Measurements from ENCODE around the gene WDR41. TPM values are rescaled to one million over a fixed set of nuclear protein-coding genes. Genes with fewer than 3 reads are reported as not detected.
A peak's percentile ranks its signal among the peaks of the same experiment; 100 is the strongest.
"Not testable (repeated sequence)": the region's sequence is repeated elsewhere in the genome, so short reads cannot be mapped to it uniquely, and the experiment has no call there.

The WDR41 gene
- total RNA-seq, 4 donors from 2014 or later = 22.4 to 40.9 (median 37.4) TPM

- no peak for TF ChIP-seq POLR2A (IDR thresholded peaks at IDR 0.05)
- TF ChIP-seq CTCF (IDR thresholded peaks at IDR 0.05) = no peak
- intact Hi-C loops (cut with DNase I; ENCODE audit: low total_unique reads) = loop anchor here (10.0 kb wide), 2 partner anchors 355 to 425 kb away; no protein-coding TSS in a partner anchor
- WGBS, 2 donors = 94% methylated on average over 2 of the region's 2 CpGs
Measured at GRCh38 chr5:77499973-77500372, 7.9 kb upstream of the WDR41 start.

GRCh38 chr5:77499441-77499840 is 7.3 kb upstream of the WDR41 start:
- intact Hi-C loops (cut with DNase I; ENCODE audit: low total_unique reads) = loop anchor here (10.0 kb wide), 2 partner anchors 355 to 425 kb away; no protein-coding TSS in a partner anchor
- DNase-seq (ENCODE audit: low spot score in 2 of 2) = no peak
- TF ChIP-seq CTCF (IDR thresholded peaks at IDR 0.05) = no peak
- no peak for TF ChIP-seq POLR2A (IDR thresholded peaks at IDR 0.05)
- WGBS, 2 donors = 53 to 60% methylated on average over 3 of the region's 3 CpGs
- no peak overlapping the region for H3K4me3 ChIP-seq (ENCODE audit: low read depth, poor library complexity, severe bottlenecking)

More at GRCh38 chr5:77499973-77500372, 7.9 kb upstream of the WDR41 start:
- no peak overlapping the region for H3K4me3 ChIP-seq (ENCODE audit: low read depth, poor library complexity, severe bottlenecking)
- no peak for DNase-seq (ENCODE audit: low spot score in 2 of 2)

- no peak for TF ChIP-seq POLR2A (IDR thresholded peaks at IDR 0.05)
- no peak for TF ChIP-seq CTCF (IDR thresholded peaks at IDR 0.05)
- intact Hi-C loops (cut with DNase I; ENCODE audit: low total_unique reads) = loop anchor here (10.0 kb wide), 2 partner anchors 354 to 424 kb away; no protein-coding TSS in a partner anchor
- H3K4me3 ChIP-seq (ENCODE audit: low read depth, poor library complexity, severe bottlenecking) = no peak overlapping the region
- DNase-seq (ENCODE audit: low spot score in 2 of 2) = no peak
- WGBS, 2 donors = 79 to 85% methylated on average over 2 of the region's 2 CpGs
Measured at GRCh38 chr5:77498952-77499351, 6.8 kb upstream of the WDR41 start.

- WGBS, 2 donors = 94 to 95% methylated on average over 3 of the region's 3 CpGs
- DNase-seq (ENCODE audit: low spot score in 2 of 2) = no peak
- intact Hi-C loops (cut with DNase I; ENCODE audit: low total_unique reads) = loop anchor here (10.0 kb wide), 2 partner anchors 350 to 420 kb away; no protein-coding TSS in a partner anchor
- TF ChIP-seq CTCF (IDR thresholded peaks at IDR 0.05) = no peak
- TF ChIP-seq POLR2A (IDR thresholded peaks at IDR 0.05) = no peak
- no peak overlapping the region for H3K4me3 ChIP-seq (ENCODE audit: low read depth, poor library complexity, severe bottlenecking)
Measured at GRCh38 chr5:77494935-77495334, 2.8 kb upstream of the WDR41 start.

GRCh38 chr5:77492653-77493000 is 511 bp upstream of the WDR41 start:
- no peak overlapping the region for H3K4me3 ChIP-seq (ENCODE audit: low read depth, poor library complexity, severe bottlenecking)
- WGBS, 2 donors = 41 to 50% methylated on average over 4 of the region's 4 CpGs
- intact Hi-C loops (cut with DNase I; ENCODE audit: low total_unique reads) = loop anchor here (10.0 kb wide), 2 partner anchors 348 to 418 kb away; no protein-coding TSS in a partner anchor
- DNase-seq (ENCODE audit: low spot score in 2 of 2) = no peak
- TF ChIP-seq POLR2A (IDR thresholded peaks at IDR 0.05) (no peak), CTCF (IDR thresholded peaks at IDR 0.05) (no peak)

- intact Hi-C loops (cut with DNase I; ENCODE audit: low total_unique reads) = loop anchor here (10.0 kb wide), 2 partner anchors 346 to 416 kb away; no protein-coding TSS in a partner anchor
- WGBS, 2 donors = 20 to 22% methylated on average over 11 of the region's 11 CpGs
- peak overlapping the region; percentile 84 for H3K4me3 ChIP-seq (ENCODE audit: low read depth, poor library complexity, severe bottlenecking)
- DNase-seq (ENCODE audit: low spot score in 2 of 2) = not testable (repeated sequence)
Measured at GRCh38 chr5:77490741-77491344, 1.3 kb downstream of the WDR41 start.

Data from lower leg skin (tissue), 4 donors.